T-helper 1 cell treated with Interleukin-12 subunit alpha and Interleukin-12 subunit beta and Interleukin-4 antibody, amounts not matched to agents 30 ng/mL and 1 ng/mL, for 36 hours (primary cell): ENCODE results near the gene LDLRAD3. TPM values are rescaled to one million over a fixed set of nuclear protein-coding genes. Genes with fewer than 3 reads are reported as not detected.

Experiments
- intact Hi-C: fragments of 100-400 bp; cut with micrococcal nuclease; formaldehyde crosslinking; loops from one replicate; pipeline ENCODE4 v1.15.1; 2024
- total RNA-seq: library from RNA; stranded (reverse); gene quantifications from 2 replicates; pipeline ENCODE4 v1.2.3, GENCODE V29; 2022

LDLRAD3 gene
- total RNA-seq, 1 donor from 2014 or later: 0.15 TPM

DNA sequence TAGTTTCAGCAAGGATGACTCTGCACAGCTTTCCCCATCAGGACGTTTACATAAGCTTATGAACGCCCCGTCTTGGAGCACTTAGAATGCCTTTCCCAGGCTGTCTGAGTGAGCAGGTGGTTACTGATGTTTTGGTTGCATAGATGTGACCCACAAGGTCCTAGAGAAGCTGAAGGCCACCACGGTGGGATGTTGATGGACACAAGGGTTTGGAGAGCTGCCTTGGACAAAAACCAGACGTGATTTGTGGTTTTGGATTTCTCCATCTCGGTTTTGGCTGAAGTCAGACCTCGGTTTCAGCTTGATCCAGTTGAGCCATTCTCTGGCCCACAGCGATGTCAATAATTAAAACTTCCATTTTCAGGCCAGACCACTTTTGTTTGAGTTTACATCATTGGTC lies 151.9 kb downstream of the LDLRAD3 start:
- intact Hi-C loops: no loop called here

- intact Hi-C loops: no loop called here
These were observed 153.4 kb downstream of the LDLRAD3 start for GRCh38 chr11:36097219-36097650.

- intact Hi-C loops: no loop called here
These were observed 154.2 kb downstream of the LDLRAD3 start for GRCh38 chr11:36098087-36098486.

DNA sequence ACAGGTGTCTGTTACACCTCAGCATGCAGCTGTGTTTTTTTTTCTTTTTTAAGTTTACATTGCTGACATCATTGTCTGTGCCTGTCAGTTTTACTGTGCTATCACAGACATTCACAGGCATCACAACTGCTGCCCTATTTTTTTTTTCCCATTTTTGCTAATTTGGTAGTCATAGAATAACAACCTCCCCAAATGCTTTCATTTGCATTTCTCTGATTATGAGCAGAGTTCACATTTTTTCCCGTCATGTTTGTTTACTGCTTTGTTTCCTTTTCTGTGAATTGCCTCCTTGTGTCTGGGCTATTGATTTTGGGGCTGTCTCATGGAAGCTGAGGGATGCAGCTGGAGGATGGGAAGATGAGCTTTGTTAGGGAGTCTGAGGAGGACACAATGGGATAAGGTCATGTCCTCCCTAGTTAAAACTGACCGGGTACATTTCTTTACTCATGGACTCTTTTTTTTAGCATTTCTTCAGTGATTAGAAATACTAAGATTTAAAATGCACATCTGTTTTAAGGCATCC lies 155.1 kb downstream of the LDLRAD3 start:
- intact Hi-C loops: no loop called here

DNA sequence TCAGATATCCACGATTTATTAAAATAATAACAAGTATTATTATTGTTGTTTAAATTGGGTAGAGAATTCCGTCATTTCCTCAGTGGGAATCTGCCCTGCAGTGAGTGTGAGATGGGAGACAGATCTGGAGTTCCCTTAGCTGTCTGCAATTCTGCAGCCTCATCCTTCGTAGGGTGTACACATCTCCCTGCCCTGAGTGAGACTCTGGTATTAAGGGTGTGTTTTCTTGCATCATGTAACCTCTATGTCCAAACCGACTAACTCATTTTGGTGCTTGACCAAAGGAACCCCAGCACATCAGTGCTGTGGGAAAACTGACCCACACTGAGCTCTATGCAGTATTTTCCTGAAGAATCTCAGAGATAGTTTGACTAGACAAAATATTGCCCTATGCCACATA lies 157.6 kb downstream of the LDLRAD3 start:
- intact Hi-C loops: no loop called here

- intact Hi-C loops: no loop called here
These were observed 159.0 kb downstream of the LDLRAD3 start for GRCh38 chr11:36102868-36103267.

GRCh38 chr11:36103933-36104530 lies 160.2 kb downstream of the LDLRAD3 start:
- intact Hi-C loops: no loop called here

GRCh38 chr11:36104660-36104992 lies 160.8 kb downstream of the LDLRAD3 start:
- intact Hi-C loops: no loop called here

DNA sequence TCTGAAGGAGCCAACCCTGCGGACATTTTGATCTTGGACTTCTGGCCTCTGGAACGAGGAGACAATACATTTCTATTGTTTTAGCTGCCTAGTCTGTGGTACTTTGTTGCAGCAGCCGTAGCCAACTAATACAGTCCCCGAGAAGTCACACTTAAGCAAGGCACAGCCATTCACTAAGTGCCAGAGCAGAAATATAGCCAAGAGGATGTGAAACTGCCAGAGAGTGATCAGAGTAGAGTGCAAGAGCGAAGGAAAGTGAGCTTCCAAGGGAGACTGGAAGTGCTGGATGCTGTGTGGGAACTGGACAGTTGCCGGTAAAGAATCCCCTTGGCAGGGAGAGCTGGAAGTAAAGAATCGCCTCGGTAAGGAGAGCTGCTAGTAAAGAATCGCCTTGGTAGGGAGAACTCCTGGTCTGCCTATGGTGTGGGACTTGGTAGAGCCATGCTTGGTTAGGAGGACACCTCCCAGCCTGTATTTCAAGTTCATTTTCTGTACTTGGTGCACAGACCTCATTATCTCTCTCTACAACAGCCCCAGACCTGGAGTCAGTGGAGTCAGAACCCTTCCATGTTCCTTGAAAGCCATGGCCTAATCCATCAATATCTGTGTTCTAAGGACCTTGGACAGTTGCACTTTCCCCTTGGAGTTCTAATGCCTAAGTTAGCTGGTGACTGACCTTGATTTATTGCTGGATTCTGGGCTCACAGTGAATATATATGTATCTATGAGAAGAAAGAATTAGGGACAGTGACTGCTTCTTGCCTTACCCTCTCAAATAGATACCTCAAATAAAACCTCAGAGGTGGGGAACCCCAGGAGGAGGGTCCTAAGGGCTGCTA lies 162.1 kb downstream of the LDLRAD3 start:
- intact Hi-C loops: no loop called here

DNA sequence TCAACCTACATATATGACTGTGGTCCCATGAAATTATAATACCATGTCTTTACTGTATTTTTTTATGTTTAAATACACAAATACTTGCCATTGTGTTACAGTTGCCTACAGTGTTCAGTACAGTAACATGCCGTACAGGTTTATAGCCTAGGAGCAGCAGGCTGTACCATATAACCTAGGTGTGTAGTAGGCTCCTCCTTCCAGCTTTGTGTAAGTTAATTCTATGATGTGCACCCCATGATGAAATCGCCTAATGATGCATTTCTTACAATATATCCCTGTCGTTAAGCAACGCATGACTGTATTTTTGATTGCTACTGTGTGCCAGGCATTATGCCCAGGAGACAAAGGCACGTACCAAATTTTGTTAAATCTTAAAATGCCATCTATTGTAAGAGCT lies 163.7 kb downstream of the LDLRAD3 start:
- intact Hi-C loops: no loop called here

GRCh38 chr11:36108881-36109589 lies 165.2 kb downstream of the LDLRAD3 start:
- intact Hi-C loops: no loop called here

DNA sequence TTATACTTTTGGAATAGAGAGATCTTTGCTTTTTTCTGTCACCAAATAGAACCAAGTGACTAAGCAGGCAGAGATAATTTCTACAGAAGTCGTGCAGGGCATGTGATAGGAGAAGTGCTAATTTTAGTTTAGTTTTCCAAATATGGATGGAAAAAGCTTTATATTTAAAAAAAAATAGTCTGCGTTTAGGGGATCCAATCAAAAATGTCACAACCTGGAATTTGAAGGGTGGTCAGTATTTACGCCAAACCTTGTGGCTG lies 165.7 kb downstream of the LDLRAD3 start:
- intact Hi-C loops: no loop called here

DNA sequence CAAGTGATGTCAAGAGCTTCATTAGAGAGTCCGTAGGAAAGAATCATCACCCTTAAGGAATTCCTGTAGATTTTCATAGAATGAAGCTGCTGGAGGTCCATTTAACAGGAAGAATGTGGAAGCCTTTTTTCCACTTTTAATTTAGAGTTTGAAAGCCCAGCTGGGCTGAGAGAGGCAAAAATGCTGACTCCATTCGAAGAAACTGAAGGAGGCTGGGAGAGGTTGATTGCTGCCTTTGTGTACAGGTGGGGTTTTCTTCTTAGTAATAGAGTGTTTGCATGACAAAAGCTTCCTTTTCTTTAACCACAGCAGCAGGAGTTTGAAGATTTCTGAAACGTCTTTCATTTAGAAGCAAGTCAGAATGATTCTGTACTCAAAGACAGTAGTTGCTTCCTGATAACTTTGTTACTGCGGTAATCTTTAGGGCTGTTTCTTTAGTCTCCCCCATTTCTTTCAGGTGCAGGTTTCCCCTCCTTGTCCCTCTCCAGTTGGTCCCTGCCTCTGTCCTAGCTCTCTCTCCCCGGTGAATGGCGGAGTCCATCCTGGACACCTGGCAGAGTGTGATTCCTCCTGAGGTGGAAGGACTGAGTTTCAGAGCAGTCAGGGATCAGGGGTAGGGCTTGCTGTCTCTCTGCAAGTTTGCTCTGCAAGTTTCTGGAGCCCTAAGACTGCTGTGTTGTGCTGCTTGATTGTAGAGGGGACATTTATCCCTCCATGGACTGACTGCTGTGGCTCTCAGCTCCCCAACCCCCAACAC lies 166.2 kb downstream of the LDLRAD3 start:
- intact Hi-C loops: no loop called here

GRCh38 chr11:36110668-36111410 lies 167.0 kb downstream of the LDLRAD3 start:
- intact Hi-C loops: no loop called here

GRCh38 chr11:36114095-36114494 lies 170.2 kb downstream of the LDLRAD3 start:
- intact Hi-C loops: no loop called here

GRCh38 chr11:36115378-36115801 lies 171.5 kb downstream of the LDLRAD3 start:
- intact Hi-C loops: no loop called here

DNA sequence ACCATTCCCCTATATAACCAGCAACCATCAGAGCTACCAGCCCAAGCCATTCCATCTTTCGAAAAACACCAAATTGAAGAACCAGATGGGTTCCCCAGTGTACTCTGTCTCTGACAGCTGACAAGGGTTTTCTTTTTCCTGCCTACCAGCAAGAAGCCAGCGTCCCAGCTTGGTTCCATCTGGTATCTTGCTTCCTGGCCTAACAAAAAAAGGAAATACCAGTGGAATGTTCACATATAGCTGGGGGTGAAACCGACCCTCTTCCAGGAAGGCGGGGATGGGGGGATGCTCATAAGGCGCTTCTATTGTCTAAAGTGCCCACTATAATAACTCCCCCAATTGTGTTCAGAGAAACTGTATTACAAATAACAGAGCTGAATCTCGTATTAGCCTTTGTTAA lies 172.3 kb downstream of the LDLRAD3 start:
- intact Hi-C loops: no loop called here

DNA sequence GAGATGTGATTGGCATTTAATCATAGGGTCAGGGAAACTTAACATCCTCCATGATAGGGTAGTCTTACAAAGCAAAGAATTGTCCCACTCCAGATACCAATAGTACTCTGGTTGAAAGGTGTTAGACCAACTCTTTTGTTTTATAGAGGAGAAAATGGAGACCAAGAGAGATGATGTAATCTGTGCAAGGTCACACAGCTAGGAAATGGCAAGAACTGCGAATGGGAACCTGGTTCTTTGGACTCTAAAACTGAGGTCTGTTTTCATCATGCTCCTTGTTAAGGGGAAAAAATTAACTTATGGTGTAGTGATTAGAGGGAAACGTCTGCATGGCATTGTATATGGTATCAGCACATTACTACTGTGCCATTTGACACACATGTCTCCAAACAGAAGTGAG lies 174.2 kb downstream of the LDLRAD3 start:
- intact Hi-C loops: no loop called here

- intact Hi-C loops: no loop called here
These were observed 175.4 kb downstream of the LDLRAD3 start for GRCh38 chr11:36119300-36119699.

GRCh38 chr11:36121054-36121453 lies 177.2 kb downstream of the LDLRAD3 start:
- intact Hi-C loops: no loop called here

- intact Hi-C loops: no loop called here
These were observed 178.8 kb downstream of the LDLRAD3 start for GRCh38 chr11:36122671-36123070.
